SU-DHL-6 (cell line): ENCODE measurements around the gene ABHD16A.

Experiments
- H2AFZ ChIP-seq: fragments of 200-600 bp; sonication (generic); 2 replicates; pipeline ENCODE4 v1.6.1; 2014; ENCODE audit warnings: low read depth, mild to moderate bottlenecking, moderate library complexity, mixed read lengths, antibody characterized with exemption, low read length; ENCODE audit not compliant: severe bottlenecking
- H3F3A ChIP-seq: fragments of 200-600 bp; shearing (Covaris generic); 2 replicates; pipeline ENCODE4 v1.6.0; 2016; ENCODE audit warnings: antibody characterized with exemption, mild to moderate bottlenecking; ENCODE audit not compliant: insufficient read depth
- H3K27ac ChIP-seq: fragments of 200-600 bp; sonication (generic); 2 replicates; pipeline ENCODE4 v1.5.1; 2016; ENCODE audit warnings: low read depth, mild to moderate bottlenecking, low read length, moderate library complexity, mixed read lengths
- H3K27me3 ChIP-seq: fragments of 200-600 bp; sonication (generic), shearing (Covaris generic); 2 replicates; pipeline ENCODE4 v1.6.0; 2014; ENCODE audit warnings: mild to moderate bottlenecking, low read length
- H3K36me3 ChIP-seq: fragments of 200-600 bp; sonication (generic); 2 replicates; pipeline ENCODE4 v1.6.1; 2014; ENCODE audit warnings: mild to moderate bottlenecking, low read length, mixed read lengths
- H3K4me2 ChIP-seq: fragments of 300-600, 200-600 bp; shearing (Covaris generic), sonication (generic); 2 replicates; pipeline ENCODE4 v1.6.0; 2014; ENCODE audit warnings: low read length, low read depth, mild to moderate bottlenecking; ENCODE audit not compliant: poor library complexity, severe bottlenecking
- H3K4me3 ChIP-seq: fragments of 200-600 bp; sonication (generic); 2 replicates; pipeline ENCODE4 v1.5.1; 2014; ENCODE audit warnings: antibody characterized with exemption, low read length, mild to moderate bottlenecking, mixed read lengths; ENCODE audit not compliant: insufficient read depth, poor library complexity, severe bottlenecking
- H3K79me2 ChIP-seq: fragments of 200-600 bp; sonication (generic); 2 replicates; pipeline ENCODE4 v1.6.1; 2014; ENCODE audit warnings: mild to moderate bottlenecking, low read length, moderate library complexity; ENCODE audit not compliant: insufficient read depth
- H3K9ac ChIP-seq: fragments of 200-600 bp; sonication (generic); 2 replicates; pipeline ENCODE4 v1.7.0; 2014; ENCODE audit warnings: mild to moderate bottlenecking, low read length
- H3K9me2 ChIP-seq: fragments of 200-600 bp; sonication (generic); replicated peaks from 2 replicates; pipeline ENCODE4 v1.6.1; 2014; ENCODE audit warnings: low read length; ENCODE audit not compliant: insufficient read depth
- H3K9me3 ChIP-seq: fragments of 200-600 bp; sonication (generic); 2 replicates; pipeline ENCODE4 v1.6.1; 2014; ENCODE audit warnings: low read length, mixed read lengths; ENCODE audit not compliant: insufficient read depth
- H4K20me1 ChIP-seq: fragments of 200-600 bp; sonication (generic); 2 replicates; pipeline ENCODE4 v1.6.1; 2014; ENCODE audit warnings: low read depth, mild to moderate bottlenecking, antibody characterized with exemption, low read length, moderate library complexity, mixed read lengths
- CTCF ChIP-seq: fragments of 200-600 bp; sonication (generic); IDR thresholded peaks from one replicate; pipeline ENCODE4 v1.5.1; 2017; ENCODE audit warnings: antibody characterized with exemption, mild to moderate bottlenecking, low read length, moderate library complexity; ENCODE audit not compliant: insufficient read depth, poor library complexity, severe bottlenecking
- EZH2phosphoT487 ChIP-seq: fragments of 200-600 bp; sonication (generic), shearing (Covaris generic); conservative IDR thresholded peaks from 2 replicates; pipeline ENCODE4 v1.6.1; 2018; ENCODE audit warnings: mild to moderate bottlenecking, antibody characterized with exemption, low read length, moderate library complexity, mixed read lengths

ABHD16A gene

GRCh38 chr6:31686483-31686882, 16.6 kb downstream of the ABHD16A start:
- Histone ChIP-seq H2AFZ (no peak overlapping the region), H3K79me2 (no peaks in the 10 kb centered on the region), H3K9me3 (no peaks in the 10 kb centered on the region), H4K20me1 (no peaks in the 10 kb centered on the region), H3K27ac (no peak overlapping the region), H3K9me2 (no peaks in the 10 kb centered on the region), H3K4me3 (no peak overlapping the region), H3K4me2 (no peak overlapping the region), H3K27me3 (no peaks in the 10 kb centered on the region), H3K36me3 (no peaks in the 10 kb centered on the region), H3K9ac (no peak overlapping the region), H3F3A (no peaks in the 10 kb centered on the region)
- no peak for TF ChIP-seq CTCF
- no peak for TF ChIP-seq EZH2phosphoT487

DNA sequence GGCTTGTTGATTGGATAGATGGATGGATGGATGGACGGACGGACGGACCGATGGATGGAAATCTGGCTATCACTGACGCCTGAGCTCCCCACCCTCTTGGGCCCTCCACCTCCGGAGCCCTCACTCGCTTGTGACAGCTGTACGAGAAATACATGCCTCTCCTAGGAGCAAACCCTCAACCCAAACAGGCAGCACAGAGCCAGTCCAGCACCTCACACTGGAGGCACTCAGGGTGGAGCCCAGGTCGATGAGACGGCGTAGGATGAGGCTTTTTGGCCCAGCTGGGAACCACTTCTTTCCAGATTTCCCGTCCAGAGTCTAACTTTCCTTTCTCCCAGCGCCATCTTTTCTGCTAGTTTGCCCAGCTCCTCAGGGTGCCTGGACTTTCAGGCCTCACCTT, 19.5 kb downstream of the ABHD16A start:
- H3K9me3 ChIP-seq, result no peaks in the 10 kb centered on the region
- H3K4me2 ChIP-seq, result no peak overlapping the region
- no peak overlapping the region for H3K27ac ChIP-seq
- H3K36me3 ChIP-seq, result no peaks in the 10 kb centered on the region
- no peak overlapping the region for H3K4me3 ChIP-seq
- H3K9me2 ChIP-seq, result no peaks in the 10 kb centered on the region
- H4K20me1 ChIP-seq, result no peaks in the 10 kb centered on the region
- H3F3A ChIP-seq, result no peaks in the 10 kb centered on the region
- TF ChIP-seq CTCF (no peak), EZH2phosphoT487 (no peak)
- H3K79me2 ChIP-seq, result no peaks in the 10 kb centered on the region
- no peak overlapping the region for H3K9ac ChIP-seq
- H2AFZ ChIP-seq, result no peak overlapping the region
- H3K27me3 ChIP-seq, result no peaks in the 10 kb centered on the region

DNA sequence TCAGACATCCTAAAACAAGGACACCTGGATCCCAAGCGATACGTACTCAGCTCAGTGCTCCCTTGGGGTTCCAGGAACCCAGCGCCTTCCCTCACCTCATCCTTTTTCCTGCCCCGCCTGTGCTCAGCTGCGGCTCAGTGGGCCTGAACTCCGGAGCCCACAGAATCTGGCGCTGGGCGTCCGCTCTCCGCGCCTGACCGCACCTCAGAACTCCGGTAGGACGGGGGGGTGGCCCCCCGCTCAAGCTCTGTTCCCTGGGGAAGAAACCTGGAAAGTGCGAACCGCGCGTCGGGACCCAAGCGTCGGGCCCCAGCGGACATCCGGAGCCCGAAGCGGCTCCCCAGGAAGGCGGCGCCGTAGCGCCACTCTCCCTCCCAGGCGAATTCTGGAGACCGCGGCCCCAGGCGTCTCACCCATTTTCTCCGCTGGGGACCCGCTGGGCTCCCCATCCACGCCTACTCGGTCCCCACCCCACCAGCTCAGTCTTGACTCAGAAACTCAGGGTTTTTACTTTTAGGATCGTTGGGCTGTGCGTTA, 21.9 kb downstream of the ABHD16A start:
- Histone ChIP-seq H3K27me3 (no peaks in the 10 kb centered on the region), H2AFZ (peak overlapping the region; percentile 23), H3K9me2 (no peaks in the 10 kb centered on the region), H3K4me3 (no peak overlapping the region), H3K9ac (peak overlapping the region; percentile 9; the same call in 1 of the 2 replicates), H3K9me3 (no peaks in the 10 kb centered on the region), H3K27ac (no peak overlapping the region), H3K36me3 (no peaks in the 10 kb centered on the region), H3K4me2 (peak overlapping the region; percentile 30), H3F3A (no peaks in the 10 kb centered on the region; the same call in 1 of the 2 replicates), H4K20me1 (no peaks in the 10 kb centered on the region), H3K79me2 (no peaks in the 10 kb centered on the region)
- TF ChIP-seq EZH2phosphoT487, result no peak
- TF ChIP-seq CTCF, result no peak
